ENCODE results near the gene JARID2. TPM values are rescaled to one million over a fixed set of nuclear protein-coding genes. Genes with fewer than 3 reads are reported as not detected.

The JARID2 gene
- total RNA-seq, 1 experiment from 2014 or later, result 6.0 TPM

GRCh38 chr6:15457121-15457650, 211.3 kb downstream of the JARID2 start:
- BruUV-seq (replicated peaks), result no TSS peak
- no peak overlapping the region for H3K27ac ChIP-seq (ENCODE audit: low read length)
- CTCF ChIA-PET, result interaction anchor here (0.6 to 0.7 kb wide), 2 partner anchors 225 to 777 kb away, joined by 3 to 13 read pairs; no protein-coding TSS in a partner anchor

GRCh38 chr6:15458021-15458459, 212.2 kb downstream of the JARID2 start:
- no peaks in the 10 kb centered on the region for H3K4me1 ChIP-seq (ENCODE audit: control insufficient read depth, insufficient read depth, low read length)
- no peak for DNase-seq (ENCODE audit: low read depth, low spot score)
- intact Hi-C loops (cut with micrococcal nuclease; ENCODE audit: unreplicated experiment) (no loop called here), in situ Hi-C loops (cut with HindIII; ENCODE audit: low pct_unique_long_range_greater_than_20kb, low sequenced_read_pairs) (no loop called here)
- ChIA-PET POLR2A (no interaction called here), CTCF (no interaction called here)
- TF ChIP-seq SIN3A (IDR thresholded peaks at IDR 0.05; ENCODE audit: borderline replicate concordance, insufficient read depth, low read depth, low read length) (no peak), REST (IDR thresholded peaks at IDR 0.05; ENCODE audit: insufficient read depth in 1 of 2, low read depth in 2 of 2, low read length in 1 of 2) (no peak), CTCF (IDR thresholded peaks at IDR 0.05) (no peak), POLR2AphosphoS5 (IDR thresholded peaks at IDR 0.05; ENCODE audit: low read depth, low read length) (no peak), TCF7L2 (IDR thresholded peaks at IDR 0.05; ENCODE audit: low read depth, low read length) (no peak)
- H3K27ac ChIP-seq (ENCODE audit: low read length), result no peak overlapping the region
- H3K9me3 ChIP-seq (ENCODE audit: control insufficient read depth, insufficient read depth, low read depth, low read length), result no peaks in the 10 kb centered on the region
- ATAC-seq, result no peak
- no TSS peak for BruUV-seq (replicated peaks)
- H3K36me3 ChIP-seq (ENCODE audit: control insufficient read depth, insufficient read depth, low read length), result no peaks in the 10 kb centered on the region
- no peak overlapping the region for H3K4me3 ChIP-seq (ENCODE audit: low read depth in 2 of 2, low read length in 2 of 2)
- H3K27me3 ChIP-seq (ENCODE audit: control insufficient read depth, insufficient read depth, low read length), result no peaks in the 10 kb centered on the region

More at GRCh38 chr6:15457121-15457650, 211.3 kb downstream of the JARID2 start:
- Histone ChIP-seq H3K4me1 (ENCODE audit: control insufficient read depth, insufficient read depth, low read length) (no peaks in the 10 kb centered on the region), H3K4me3 (ENCODE audit: low read depth in 2 of 2, low read length in 2 of 2) (no peak overlapping the region), H3K27me3 (ENCODE audit: control insufficient read depth, insufficient read depth, low read length) (no peaks in the 10 kb centered on the region), H3K9me3 (ENCODE audit: control insufficient read depth, insufficient read depth, low read depth, low read length) (no peaks in the 10 kb centered on the region), H3K36me3 (ENCODE audit: control insufficient read depth, insufficient read depth, low read length) (no peaks in the 10 kb centered on the region)
- ATAC-seq (no peak), DNase-seq (ENCODE audit: low read depth, low spot score) (no peak)
- in situ Hi-C loops (cut with HindIII; ENCODE audit: low pct_unique_long_range_greater_than_20kb, low sequenced_read_pairs), result no loop called here
- intact Hi-C loops (cut with micrococcal nuclease; ENCODE audit: unreplicated experiment), result no loop called here
- TF ChIP-seq TCF7L2 (IDR thresholded peaks at IDR 0.05; ENCODE audit: low read depth, low read length) (no peak), REST (IDR thresholded peaks at IDR 0.05; ENCODE audit: insufficient read depth in 1 of 2, low read depth in 2 of 2, low read length in 1 of 2) (no peak), POLR2AphosphoS5 (IDR thresholded peaks at IDR 0.05; ENCODE audit: low read depth, low read length) (no peak), CTCF (IDR thresholded peaks at IDR 0.05) (no peak), SIN3A (IDR thresholded peaks at IDR 0.05; ENCODE audit: borderline replicate concordance, insufficient read depth, low read depth, low read length) (no peak)
- POLR2A ChIA-PET, result interaction anchor here (0.6 kb wide), 1 partner anchor 236 kb away, joined by 3 read pairs; no protein-coding TSS in a partner anchor
